Measurements from ENCODE around the gene PHOSPHO1.

Gene PHOSPHO1

DNA sequence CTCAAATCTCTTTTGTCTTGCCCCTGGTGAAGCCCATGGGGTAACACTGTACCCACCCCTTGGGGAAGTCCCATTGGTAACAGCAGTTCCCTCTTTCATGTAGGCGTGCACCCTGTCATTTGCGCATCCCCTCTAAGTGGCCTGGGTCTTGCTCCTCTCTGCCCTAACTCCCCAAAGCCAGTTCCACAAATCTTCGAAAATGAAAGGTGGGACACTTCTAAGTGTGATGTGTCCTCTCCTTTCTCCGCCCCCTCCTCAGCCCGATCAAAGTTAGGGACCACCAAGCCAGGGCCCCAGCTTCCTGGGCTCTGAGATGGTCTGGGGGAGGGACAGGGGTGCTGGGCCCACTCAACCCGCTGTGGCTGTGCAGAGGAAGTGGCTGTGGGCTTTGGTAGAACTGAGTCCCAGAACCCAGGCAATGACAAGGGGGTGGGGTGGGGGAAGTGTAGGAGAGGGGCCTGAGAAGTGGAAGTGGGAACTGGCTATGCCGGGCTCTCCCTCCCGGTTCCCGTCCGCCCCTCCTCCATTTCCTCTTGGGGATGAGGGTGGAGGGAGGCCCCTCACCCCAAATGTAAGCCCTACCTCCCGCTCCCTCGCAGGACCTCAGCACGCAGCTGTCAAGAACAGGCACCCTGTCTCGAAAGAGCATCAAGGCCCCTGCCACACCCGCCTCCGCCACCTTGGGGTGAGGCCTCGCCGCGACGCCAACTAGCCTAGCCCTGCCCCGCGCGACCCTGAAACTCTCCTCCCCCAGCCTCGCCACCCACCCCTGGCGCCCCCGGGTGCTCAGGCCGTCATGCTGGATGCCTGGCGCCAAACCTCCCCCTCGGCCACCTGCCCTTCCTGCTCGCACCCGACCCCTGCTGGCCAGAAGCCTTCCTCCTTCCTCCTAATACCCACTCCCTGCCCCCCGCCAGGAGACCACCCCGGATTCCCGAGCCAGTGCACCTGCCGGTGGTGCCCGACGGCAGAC, 11.4 kb downstream of the PHOSPHO1 start:
- DNase-seq (ENCODE audit: low read depth in 2 of 2), result peak in 1 of 2 donors; percentile 26

DNA sequence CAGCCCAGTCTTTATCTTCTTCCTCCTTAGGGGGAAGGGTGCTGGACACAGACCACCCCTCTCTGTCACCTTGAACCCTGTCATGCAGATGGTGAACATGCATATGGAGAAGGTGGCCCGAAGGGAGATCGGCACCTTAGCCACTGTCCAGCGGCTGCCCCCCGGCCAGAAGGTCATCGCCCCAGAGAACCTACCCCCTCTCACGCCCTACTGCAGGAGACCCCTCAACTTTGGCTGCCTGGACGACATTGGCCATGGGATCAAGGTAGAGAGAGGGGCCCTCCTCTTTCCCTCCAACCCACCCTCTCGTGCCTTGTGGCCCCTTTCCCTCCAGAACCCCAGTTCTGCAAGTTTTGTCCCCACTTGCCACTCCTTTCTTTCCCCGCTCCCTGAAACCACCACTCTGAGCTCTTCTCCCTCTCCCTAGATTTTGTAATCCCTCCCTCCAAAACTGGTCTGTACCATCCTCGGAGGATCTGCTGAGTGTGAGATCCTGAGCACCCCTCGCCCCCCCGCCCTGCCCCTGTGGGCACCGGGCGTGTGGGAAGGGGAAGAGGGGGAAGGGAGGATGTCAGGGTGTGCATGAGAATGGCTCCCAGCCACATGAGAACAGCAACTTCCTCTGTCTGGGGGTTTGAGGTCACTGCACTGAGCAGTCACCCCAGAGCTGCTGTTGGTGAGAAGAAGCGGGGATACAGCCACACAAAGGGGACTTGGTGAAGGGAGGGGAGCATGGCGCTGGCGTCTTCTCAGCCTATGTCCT, 12.8 kb downstream of the PHOSPHO1 start:
- DNase-seq (ENCODE audit: low read depth in 2 of 2), result peak; percentile 41 to 46

DNA sequence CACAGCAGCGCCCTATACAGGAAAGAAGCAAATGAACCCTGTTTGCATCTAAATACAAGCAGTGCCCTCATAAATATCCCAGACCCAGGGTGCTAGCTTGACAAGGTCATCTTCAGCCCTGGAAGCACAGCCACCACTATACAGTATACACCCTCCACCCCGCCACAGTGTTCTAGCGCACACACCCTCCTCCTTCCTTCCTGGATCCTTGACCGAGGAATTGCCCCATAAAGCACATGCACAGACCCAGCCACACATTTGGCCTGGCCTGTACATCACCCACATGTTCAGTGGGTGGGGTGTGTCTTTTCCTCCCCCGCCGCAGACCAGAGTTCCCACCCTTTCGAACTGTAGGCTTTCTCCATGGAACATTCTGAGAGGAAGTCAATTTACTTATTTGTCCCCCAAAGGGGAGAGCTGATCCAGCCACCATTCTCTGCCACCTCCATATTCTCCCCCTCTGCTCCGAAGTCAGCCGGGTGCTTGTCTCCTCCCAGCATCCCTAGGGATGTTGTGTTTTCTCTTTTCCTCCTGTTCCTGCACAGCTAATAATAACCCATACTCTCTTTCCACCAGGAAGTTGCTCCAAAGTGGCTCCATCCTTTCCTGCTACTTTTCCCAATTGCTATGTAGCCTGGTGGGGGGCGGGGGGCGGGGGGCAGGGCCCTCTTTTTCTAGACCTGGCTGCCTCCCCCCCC, 13.5 kb downstream of the PHOSPHO1 start:
- no peak for DNase-seq (ENCODE audit: low read depth in 2 of 2)

DNA sequence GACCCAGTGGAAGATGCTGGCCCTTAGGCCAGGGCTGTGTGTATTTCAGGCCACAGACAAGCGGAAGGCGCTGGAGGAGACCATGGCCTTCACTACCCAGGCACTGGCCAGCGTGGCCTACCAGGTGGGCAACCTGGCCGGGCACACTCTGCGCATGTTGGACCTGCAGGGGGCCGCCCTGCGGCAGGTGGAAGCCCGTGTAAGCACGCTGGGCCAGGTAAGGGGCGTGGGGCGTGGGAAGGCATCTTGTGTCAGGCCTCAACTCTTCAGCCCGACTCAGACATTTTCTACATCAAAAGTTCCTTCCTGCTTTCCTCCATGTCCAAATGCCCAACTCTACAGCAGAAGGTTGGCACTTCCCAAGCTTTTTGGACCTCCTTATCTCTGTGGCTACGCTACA, 14.1 kb downstream of the PHOSPHO1 start:
- no peak for DNase-seq (ENCODE audit: low read depth in 2 of 2)

DNA sequence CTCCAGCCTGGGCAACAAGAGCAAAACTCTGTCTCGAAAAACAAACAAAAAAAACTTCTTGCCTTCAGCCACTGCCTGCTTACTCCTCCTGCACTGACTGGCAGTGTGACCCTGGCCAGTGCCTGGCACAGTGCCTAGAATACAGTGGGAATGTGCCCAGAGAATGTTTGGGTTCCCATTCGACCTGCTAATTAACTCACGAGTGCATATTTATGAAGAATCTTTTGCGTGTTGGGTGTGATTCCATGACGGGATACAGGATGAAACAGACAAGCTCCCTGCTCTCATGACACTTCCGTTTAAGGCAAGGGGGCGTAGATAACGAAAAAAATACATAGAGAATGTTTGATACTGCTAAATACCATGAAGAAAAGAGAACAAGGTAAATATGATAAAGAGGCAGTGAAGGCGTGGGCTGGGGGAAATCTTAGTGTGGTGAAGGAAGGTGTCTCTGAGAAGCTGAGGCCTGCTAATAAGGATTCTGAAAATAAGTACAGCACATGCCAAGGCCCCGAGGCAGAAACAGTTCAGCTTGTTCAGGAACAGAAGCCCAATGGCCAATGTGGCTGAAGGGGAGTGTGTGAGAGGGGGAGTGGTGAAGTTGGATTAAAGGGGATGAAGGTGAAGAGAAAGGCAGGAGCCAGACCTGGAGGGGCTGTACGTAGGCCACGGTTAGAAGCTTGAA, 15.8 kb downstream of the PHOSPHO1 start:
- DNase-seq (ENCODE audit: low read depth in 2 of 2), result no peak

DNA sequence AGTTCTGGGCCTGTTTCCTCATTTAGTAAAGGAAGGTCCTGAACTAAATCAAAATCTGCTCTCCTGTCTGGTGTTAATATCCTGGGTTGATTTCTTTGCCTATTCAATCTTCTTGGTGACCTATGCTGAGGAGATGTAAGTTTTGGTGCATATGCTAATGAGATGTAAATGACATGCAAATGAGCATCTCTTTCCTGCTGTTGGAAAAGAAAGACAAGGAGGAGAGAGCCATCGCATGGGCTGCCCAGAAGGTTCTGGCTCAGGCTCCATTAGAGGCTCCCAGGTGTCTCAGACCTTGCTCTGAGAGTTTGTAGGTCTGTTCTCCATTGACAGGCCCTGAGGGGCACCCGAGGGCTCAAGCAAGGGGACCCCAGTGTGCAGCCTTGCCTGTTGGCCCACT, 16.7 kb downstream of the PHOSPHO1 start:
- no peak for DNase-seq (ENCODE audit: low read depth in 2 of 2)

DNA sequence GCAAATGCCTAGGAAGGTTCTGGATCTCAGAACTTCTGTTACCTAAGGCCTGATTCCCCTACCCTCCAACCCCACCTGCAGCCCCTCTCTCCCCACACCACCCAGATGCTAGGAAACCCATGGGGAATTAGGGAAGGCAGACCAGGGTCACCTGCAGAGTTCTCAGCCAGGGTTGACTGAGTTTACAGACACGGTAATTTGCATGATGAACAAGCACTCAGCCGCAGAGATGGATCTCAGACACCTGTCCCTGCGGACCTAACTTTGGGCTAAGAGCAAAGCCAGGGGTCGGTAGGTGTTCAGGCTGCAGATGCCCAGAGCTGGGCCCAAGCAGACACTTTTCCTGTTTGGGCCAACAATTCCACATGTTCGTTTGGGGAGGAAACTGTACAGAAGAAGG, 17.2 kb downstream of the PHOSPHO1 start:
- DNase-seq (ENCODE audit: low read depth in 2 of 2), result no peak

DNA sequence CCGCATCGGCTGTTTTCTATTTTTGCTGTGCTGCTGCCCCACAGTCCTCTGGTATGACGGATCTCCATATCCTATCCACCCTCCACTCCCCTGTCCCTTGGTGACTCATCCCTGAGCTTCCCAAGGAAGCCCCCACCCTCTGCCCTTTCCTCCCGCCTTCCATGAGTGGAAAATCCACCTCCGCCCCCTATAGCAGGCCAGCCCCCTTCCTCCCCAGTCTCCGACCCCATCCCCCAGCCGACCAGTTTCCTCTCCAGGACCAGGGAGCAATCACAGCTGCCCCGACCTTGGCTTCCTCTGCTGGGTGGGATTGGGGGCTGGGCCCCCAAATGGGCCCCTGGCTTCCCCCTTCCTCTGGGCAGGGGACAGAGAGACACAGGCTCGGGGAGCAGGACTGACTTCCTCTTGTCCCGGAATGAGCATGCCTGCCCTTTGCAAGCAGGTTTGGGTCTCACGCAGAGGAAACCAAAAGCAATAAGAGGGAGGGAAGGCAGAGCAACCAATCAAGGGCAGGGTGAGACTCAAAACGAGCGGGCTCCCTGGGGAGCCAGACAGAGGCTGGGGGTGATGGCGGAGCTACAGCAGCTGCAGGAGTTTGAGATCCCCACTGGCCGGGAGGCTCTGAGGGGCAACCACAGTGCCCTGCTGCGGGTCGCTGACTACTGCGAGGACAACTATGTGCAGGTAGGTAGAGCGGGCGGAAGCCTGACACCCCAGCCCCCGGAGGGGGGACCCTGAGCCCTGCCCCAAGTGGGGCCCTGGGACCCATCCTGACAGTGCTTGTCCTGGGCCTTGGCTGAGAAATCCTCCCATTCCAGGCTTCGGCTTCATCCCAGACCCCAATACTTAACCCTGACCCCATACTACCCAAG, 20.2 kb downstream of the PHOSPHO1 start, which contains the start of the genes ABI3 and GNGT2:
ABI3 (plus strand) TSS at position 550 of the 872 bp plus-strand sequence; CDS start at position 568, 18 bp downstream.
GNGT2 (minus strand) TSS at position 417 of the 872 bp plus-strand sequence. CDS start 3,152 bp downstream, outside the sequence.
- no peak for DNase-seq (ENCODE audit: low read depth in 2 of 2)

DNA sequence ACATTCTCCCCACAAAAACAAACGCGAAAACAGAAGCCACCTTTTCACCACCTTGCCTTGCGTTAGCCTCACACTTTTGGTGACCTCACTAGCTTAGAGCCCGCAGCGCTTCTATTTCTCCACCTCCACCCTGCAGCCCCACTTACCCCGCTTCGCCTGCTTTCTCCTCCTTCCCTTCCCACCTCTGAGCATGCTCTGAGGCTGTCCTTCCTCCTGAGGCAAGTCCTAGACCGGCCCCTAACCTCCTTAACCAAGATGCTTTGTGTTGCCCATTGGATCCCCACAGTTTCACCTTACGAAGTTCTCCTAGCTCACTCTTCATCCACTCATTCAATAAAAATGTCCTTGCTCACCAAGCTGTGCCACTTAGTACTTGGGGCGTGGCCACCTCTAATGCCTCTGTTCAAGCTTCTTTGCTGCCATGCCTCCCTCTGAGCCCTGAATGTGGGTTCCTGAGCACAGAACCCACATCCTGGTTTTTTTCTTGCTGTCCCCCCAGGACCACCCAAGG, 21.5 kb downstream of the PHOSPHO1 start:
- DNase-seq (ENCODE audit: low read depth in 2 of 2), result no peak

DNA sequence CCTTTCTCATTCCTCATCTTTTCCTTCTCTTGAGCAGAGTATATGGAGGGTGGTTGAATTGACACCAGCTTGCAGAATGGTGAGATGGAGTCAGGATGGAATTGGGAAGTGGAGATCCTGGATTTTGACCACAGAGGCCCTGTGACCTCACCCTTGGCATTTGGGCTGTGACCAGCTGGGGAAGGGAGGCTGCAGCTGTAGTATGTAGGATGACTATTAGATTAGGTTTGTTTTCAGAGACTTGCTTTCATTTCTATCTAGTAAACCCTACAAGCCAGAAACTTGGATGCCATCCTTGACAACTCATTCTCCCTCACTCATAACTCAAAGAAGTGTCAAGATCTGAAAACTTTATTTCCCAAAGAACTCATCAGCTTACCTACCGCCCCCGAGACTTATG, 26.1 kb downstream of the PHOSPHO1 start:
- DNase-seq (ENCODE audit: low read depth in 2 of 2), result no peak

DNA sequence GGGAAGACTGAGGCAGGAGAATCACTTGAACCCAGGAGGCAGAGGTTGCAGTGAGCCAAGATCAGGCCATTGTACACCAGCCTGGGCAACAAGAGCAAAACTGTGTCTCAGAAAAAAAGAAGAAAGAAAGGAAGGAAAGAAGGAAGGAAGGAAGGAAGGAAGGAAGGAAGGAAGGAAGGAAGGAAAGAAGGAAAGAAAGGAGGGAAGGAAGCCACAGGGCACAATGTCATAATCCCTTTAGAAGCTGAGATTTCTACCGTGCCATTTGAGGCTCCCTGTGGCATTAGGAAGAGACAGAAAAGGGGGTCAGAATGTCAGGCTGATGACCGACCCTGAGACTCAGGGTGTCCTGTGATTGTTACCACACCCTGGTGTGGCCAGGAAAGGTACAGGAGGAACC, 26.8 kb downstream of the PHOSPHO1 start:
- DNase-seq (ENCODE audit: low read depth in 2 of 2), result no peak

DNA sequence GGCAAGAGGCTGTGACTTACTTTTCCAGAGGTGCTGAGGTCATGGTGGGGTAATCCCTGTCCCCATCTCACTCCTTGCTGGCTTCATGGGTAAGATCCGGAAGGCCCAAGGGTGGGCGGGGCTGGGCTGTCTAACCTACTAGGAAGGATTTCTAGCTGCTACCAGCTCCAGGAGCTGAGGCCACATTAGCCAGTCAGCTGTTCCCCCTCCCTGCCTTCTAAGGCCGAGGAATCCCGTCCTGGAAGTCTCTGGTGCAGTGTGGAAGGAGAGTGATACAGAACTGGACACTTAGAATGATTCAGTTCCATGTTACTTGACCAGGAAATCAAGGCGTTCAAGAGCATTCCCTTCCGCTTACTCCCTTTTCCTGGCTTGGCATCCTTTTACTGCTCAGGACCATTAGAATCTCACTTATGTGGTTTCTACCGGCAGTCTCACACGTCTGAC, 29.1 kb downstream of the PHOSPHO1 start:
- no peak for DNase-seq (ENCODE audit: low read depth in 2 of 2)

DNA sequence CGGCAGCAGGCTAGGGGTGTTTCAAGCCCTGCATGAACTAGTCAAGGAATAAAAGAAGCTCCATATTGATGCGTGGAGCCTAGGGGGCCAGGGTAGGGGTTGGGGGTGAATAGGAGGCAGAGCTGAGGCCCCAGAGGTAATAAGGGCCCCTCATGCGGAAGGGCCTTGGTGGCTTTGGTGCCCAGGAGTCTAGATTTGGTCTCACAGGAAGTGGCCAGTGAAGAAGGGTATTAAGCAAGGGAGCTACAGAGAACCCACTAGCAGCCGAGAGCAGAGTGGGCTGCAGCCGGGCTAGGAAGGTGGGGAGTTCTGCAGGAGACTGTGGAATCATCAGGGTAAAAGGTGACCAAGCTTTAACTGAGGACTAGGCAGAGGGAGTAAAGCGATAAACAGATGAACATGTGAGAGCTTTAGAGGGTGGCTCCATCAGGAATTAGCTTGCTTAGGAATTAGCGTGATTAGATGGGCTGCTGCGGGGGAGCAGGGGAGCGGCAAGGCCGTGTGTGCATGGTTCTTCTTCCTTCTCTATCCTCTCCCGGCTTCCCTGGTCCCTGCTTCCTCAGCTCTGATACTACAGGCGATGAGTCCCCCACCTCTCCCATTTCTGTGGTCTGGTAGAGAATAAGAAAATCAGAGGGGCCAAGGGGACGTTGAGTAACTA, 30.0 kb downstream of the PHOSPHO1 start:
- DNase-seq (ENCODE audit: low read depth in 2 of 2), result no peak

DNA sequence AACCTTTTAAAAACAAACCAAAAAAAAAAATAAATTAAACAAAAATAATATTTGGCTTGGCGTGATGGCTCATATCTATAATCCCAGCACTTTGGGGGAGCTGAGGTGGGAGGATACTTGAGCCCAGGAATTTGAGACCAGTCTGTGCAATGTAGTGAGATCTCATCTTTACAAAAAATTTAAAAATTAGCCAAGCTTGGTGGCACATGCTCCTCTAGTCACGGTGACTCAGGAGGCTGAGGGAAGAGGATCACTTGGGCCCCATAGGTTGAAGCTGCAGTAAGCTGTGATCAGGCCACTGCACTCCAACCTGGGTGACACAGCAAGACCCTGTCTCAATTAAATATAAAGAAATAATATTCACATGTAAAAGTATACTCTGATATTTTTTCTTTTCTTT, 32.4 kb downstream of the PHOSPHO1 start:
- no peak for DNase-seq (ENCODE audit: low read depth in 2 of 2)

DNA sequence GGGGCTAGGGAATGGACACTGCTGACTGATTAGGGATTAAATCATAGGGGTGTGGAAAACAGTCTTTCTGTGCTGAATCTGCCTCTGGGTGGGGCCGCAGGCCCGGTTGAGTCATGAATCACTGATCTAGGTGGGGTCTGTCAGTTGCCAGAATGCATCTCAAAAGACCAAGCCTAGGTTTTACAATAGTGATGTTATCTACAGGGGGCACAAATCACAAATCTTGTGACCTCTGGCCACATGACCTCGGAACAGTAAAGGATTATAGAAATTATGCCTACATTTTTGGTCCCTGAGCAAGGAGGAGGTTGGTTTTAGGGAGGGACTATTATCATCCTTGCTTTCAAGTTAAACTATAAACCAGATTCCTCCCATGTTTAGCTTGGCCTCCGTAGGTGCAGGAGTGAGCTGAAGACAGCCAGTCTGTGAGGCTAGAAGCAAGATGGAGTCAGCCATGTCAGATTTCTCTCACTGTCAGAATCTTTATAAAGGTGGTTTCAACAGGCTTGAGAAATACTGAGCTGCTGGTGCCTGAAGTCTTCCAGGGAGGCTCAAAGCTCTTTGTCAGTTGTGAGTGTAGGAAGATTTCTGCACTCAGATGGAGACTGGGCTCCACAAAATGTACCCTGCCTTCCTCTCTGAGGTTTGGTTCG, 33.1 kb downstream of the PHOSPHO1 start:
- DNase-seq (ENCODE audit: low read depth in 2 of 2), result no peak

DNA sequence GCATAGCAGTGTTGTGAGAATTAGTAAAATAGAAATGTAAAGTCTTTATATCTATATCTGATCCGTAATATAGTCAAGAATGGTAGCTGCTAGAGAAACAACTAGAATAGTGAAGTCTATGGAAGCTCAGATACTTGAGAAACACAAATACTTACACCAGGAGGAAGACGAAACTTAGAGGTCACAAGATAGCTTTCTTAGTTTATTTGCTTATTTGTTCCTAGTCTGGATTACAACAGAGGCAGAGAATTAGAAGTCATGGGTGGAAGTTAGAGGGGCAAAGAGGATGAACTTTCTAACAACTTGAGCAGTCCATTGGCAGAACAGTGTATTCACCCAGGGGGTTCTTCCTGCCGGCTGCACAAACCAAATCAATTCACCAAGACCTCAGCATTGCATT, 34.1 kb downstream of the PHOSPHO1 start:
- DNase-seq (ENCODE audit: low read depth in 2 of 2), result no peak

DNA sequence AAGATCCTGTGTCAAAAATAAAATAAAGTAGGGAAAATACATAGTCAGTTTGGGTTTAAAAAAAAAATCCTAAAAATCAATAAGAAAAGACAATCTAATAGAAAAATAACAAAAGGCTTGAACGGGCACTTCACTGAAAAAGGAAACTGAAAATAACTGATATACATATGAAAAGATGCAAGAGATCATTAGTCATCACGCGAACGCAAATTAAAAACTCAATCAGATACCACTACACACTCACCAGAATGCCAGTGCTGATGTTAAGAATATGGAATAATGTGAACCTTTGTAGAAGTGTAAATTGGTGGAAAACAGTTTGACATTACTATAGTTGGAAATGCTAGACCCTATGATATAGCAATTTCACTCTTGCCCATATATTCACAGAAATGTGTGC, 34.8 kb downstream of the PHOSPHO1 start:
- DNase-seq (ENCODE audit: low read depth in 2 of 2), result no peak

DNA sequence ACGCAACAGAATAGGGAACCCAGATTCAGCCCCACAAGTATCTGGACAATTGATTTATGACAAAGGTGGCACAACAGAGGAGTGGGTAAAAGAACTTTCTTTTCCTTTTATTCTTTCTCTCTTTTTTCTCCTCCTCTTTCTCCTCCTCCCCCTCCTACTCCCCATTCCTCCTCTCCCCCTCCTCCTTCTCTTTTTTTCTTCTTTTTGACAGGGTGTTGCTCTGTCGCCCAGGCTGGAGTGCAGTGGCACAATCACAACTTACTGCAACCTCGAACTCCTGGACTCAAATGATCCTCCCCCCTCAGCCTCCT, 36.3 kb downstream of the PHOSPHO1 start:
- DNase-seq (ENCODE audit: low read depth in 2 of 2), result no peak

Data from stimulated activated CD8-positive, alpha-beta memory T cell treated with anti-CD3 and anti-CD28 coated beads, Interleukin-2, amount 100 ng/mL, for 1 hour (primary cell).